ENCODE data around the gene EPHB6.

The EPHB6 gene

GRCh38 chr7:142908921-142909890 lies 54.3 kb downstream of the EPHB6 start:
- no peaks in the 10 kb centered on the region for H3K4me1 Mint-ChIP-seq
- H3K9me3 Mint-ChIP-seq, result no peaks in the 10 kb centered on the region
- peaks cover 24% of the 10 kb centered on the region for H3K27me3 Mint-ChIP-seq
- H3K27ac Mint-ChIP-seq, result no peak overlapping the region
- no peak for DNase-seq
- CTCF ChIA-PET, result interaction anchor here (1.0 kb wide), 2 partner anchors 9 to 30 kb away, joined by 3 read pairs; no protein-coding TSS in a partner anchor
- no peak overlapping the region for H3K4me3 Mint-ChIP-seq
- no peaks in the 10 kb centered on the region for H3K36me3 Mint-ChIP-seq

- Mint-ChIP-seq H3K27ac (no peak overlapping the region), H3K36me3 (no peaks in the 10 kb centered on the region), H3K4me3 (no peak overlapping the region), H3K4me1 (no peaks in the 10 kb centered on the region), H3K27me3 (peaks cover 31% of the 10 kb centered on the region), H3K9me3 (no peaks in the 10 kb centered on the region)
- CTCF ChIA-PET, result interaction anchor here (1.0 kb wide), 2 partner anchors 10 to 31 kb away, joined by 3 read pairs; no protein-coding TSS in a partner anchor
- no peak for DNase-seq
Measured at GRCh38 chr7:142910031-142910433, 55.2 kb downstream of the EPHB6 start.

- CTCF ChIA-PET, result interaction anchor here (1.0 kb wide), 2 partner anchors 10 to 31 kb away, joined by 3 read pairs; no protein-coding TSS in a partner anchor
- Mint-ChIP-seq H3K4me3 (no peak overlapping the region), H3K9me3 (no peaks in the 10 kb centered on the region), H3K36me3 (no peaks in the 10 kb centered on the region), H3K27me3 (peaks cover 33% of the 10 kb centered on the region), H3K4me1 (no peaks in the 10 kb centered on the region), H3K27ac (no peak overlapping the region)
- DNase-seq, result no peak
Measured at GRCh38 chr7:142910481-142910880, 55.6 kb downstream of the EPHB6 start.

- H3K4me1 Mint-ChIP-seq, result no peaks in the 10 kb centered on the region
- no peaks in the 10 kb centered on the region for H3K36me3 Mint-ChIP-seq
- H3K9me3 Mint-ChIP-seq, result no peaks in the 10 kb centered on the region
- peaks cover 33% of the 10 kb centered on the region for H3K27me3 Mint-ChIP-seq
- H3K27ac Mint-ChIP-seq, result no peak overlapping the region
- no peak overlapping the region for H3K4me3 Mint-ChIP-seq
- no peak for DNase-seq
- CTCF ChIA-PET, result interaction anchor here (0.9 kb wide), 1 partner anchor 302 kb away, joined by 3 read pairs; no protein-coding TSS in a partner anchor
Measured at GRCh38 chr7:142913051-142913450, 58.2 kb downstream of the EPHB6 start.

GRCh38 chr7:142913566-142913965 lies 58.7 kb downstream of the EPHB6 start:
- CTCF ChIA-PET, result interaction anchor here (0.9 kb wide), 1 partner anchor 302 kb away, joined by 3 read pairs; no protein-coding TSS in a partner anchor
- no peaks in the 10 kb centered on the region for H3K4me1 Mint-ChIP-seq
- no peak overlapping the region for H3K27ac Mint-ChIP-seq
- DNase-seq, result no peak
- H3K9me3 Mint-ChIP-seq, result no peaks in the 10 kb centered on the region
- H3K4me3 Mint-ChIP-seq, result no peak overlapping the region
- H3K27me3 Mint-ChIP-seq, result peaks cover 38% of the 10 kb centered on the region
- H3K36me3 Mint-ChIP-seq, result no peaks in the 10 kb centered on the region

- Mint-ChIP-seq H3K27me3 (peaks cover 44% of the 10 kb centered on the region), H3K4me3 (no peak overlapping the region), H3K36me3 (no peaks in the 10 kb centered on the region), H3K9me3 (no peaks in the 10 kb centered on the region), H3K27ac (no peak overlapping the region), H3K4me1 (no peaks in the 10 kb centered on the region)
- DNase-seq, result no peak
- CTCF ChIA-PET, result interaction anchor here (0.9 kb wide), 1 partner anchor 301 kb away, joined by 3 read pairs; no protein-coding TSS in a partner anchor
Measured at GRCh38 chr7:142914121-142914520, 59.2 kb downstream of the EPHB6 start.

GRCh38 chr7:142915315-142915714 lies 60.4 kb downstream of the EPHB6 start:
- Mint-ChIP-seq H3K9me3 (no peaks in the 10 kb centered on the region), H3K27me3 (peaks cover 47% of the 10 kb centered on the region), H3K27ac (no peak overlapping the region), H3K4me3 (no peak overlapping the region), H3K36me3 (no peaks in the 10 kb centered on the region), H3K4me1 (no peaks in the 10 kb centered on the region)
- DNase-seq, result no peak
- CTCF ChIA-PET, result interaction anchor here (1.0 kb wide), 1 partner anchor 34 kb away, joined by 3 read pairs; no protein-coding TSS in a partner anchor

- peaks cover 38% of the 10 kb centered on the region for H3K27me3 Mint-ChIP-seq
- CTCF ChIA-PET, result interaction anchor here (0.7 kb wide), 1 partner anchor 85 kb away, joined by 3 read pairs; no protein-coding TSS in a partner anchor
- no peaks in the 10 kb centered on the region for H3K4me1 Mint-ChIP-seq
- H3K4me3 Mint-ChIP-seq, result no peak overlapping the region
- no peak overlapping the region for H3K27ac Mint-ChIP-seq
- no peaks in the 10 kb centered on the region for H3K36me3 Mint-ChIP-seq
- H3K9me3 Mint-ChIP-seq, result no peaks in the 10 kb centered on the region
- no peak for DNase-seq
Measured at GRCh38 chr7:142916508-142916907, 61.6 kb downstream of the EPHB6 start.

GRCh38 chr7:142917447-142917846 lies 62.6 kb downstream of the EPHB6 start:
- CTCF ChIA-PET, result no interaction called here
- Mint-ChIP-seq H3K9me3 (no peaks in the 10 kb centered on the region), H3K4me1 (no peaks in the 10 kb centered on the region), H3K4me3 (no peak overlapping the region), H3K36me3 (no peaks in the 10 kb centered on the region), H3K27ac (no peak overlapping the region), H3K27me3 (peaks cover 36% of the 10 kb centered on the region)
- no peak for DNase-seq

GRCh38 chr7:142918901-142919300 lies 64.0 kb downstream of the EPHB6 start:
- H3K27me3 Mint-ChIP-seq, result peaks cover 30% of the 10 kb centered on the region
- H3K36me3 Mint-ChIP-seq, result no peaks in the 10 kb centered on the region
- no peaks in the 10 kb centered on the region for H3K9me3 Mint-ChIP-seq
- H3K4me1 Mint-ChIP-seq, result no peaks in the 10 kb centered on the region
- no peak overlapping the region for H3K4me3 Mint-ChIP-seq
- CTCF ChIA-PET, result no interaction called here
- H3K27ac Mint-ChIP-seq, result no peak overlapping the region
- no peak for DNase-seq

GRCh38 chr7:142919656-142920055 lies 64.8 kb downstream of the EPHB6 start:
- no peaks in the 10 kb centered on the region for H3K4me1 Mint-ChIP-seq
- CTCF ChIA-PET, result no interaction called here
- no peak for DNase-seq
- H3K27me3 Mint-ChIP-seq, result peaks cover 26% of the 10 kb centered on the region
- H3K27ac Mint-ChIP-seq, result no peak overlapping the region
- H3K36me3 Mint-ChIP-seq, result no peaks in the 10 kb centered on the region
- no peaks in the 10 kb centered on the region for H3K9me3 Mint-ChIP-seq
- no peak overlapping the region for H3K4me3 Mint-ChIP-seq

Data from activated naive CD4-positive, alpha-beta T cell treated with anti-CD3 and anti-CD28 coated beads, Interleukin-2, amount 10 ng/mL, durations not matched to agents 7 days and 5 days (primary cell).